Epidermal melanocyte (primary cell): ENCODE measurements around the gene MCCC1.

Experiments used
- DNase-seq: peaks from one replicate; pipeline ENCODE4 v3.0.0; 2011; ENCODE audit warnings: low spot score; ENCODE audit not compliant: insufficient read length

The MCCC1 gene

GRCh38 chr3:182983876-182984275 lies 115.4 kb downstream of the MCCC1 start:
- no peak for DNase-seq

DNA sequence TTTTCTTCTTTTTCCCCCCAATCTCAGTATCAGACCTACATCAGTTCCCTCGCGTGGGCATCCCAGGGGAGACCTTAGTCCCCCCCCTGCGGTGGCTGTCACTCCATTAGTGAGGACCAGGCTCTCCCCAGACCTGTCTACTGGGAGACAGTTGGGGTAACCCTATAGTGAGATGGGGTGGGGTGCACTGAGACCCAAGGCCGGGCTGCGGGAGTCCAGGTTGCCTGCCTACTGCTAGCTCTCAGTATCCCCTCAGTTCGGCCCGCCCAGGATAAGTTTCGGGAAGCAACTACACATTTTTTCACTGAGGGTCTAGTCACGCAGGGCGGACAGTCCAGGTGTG lies 118.3 kb downstream of the MCCC1 start:
- no peak for DNase-seq

DNA sequence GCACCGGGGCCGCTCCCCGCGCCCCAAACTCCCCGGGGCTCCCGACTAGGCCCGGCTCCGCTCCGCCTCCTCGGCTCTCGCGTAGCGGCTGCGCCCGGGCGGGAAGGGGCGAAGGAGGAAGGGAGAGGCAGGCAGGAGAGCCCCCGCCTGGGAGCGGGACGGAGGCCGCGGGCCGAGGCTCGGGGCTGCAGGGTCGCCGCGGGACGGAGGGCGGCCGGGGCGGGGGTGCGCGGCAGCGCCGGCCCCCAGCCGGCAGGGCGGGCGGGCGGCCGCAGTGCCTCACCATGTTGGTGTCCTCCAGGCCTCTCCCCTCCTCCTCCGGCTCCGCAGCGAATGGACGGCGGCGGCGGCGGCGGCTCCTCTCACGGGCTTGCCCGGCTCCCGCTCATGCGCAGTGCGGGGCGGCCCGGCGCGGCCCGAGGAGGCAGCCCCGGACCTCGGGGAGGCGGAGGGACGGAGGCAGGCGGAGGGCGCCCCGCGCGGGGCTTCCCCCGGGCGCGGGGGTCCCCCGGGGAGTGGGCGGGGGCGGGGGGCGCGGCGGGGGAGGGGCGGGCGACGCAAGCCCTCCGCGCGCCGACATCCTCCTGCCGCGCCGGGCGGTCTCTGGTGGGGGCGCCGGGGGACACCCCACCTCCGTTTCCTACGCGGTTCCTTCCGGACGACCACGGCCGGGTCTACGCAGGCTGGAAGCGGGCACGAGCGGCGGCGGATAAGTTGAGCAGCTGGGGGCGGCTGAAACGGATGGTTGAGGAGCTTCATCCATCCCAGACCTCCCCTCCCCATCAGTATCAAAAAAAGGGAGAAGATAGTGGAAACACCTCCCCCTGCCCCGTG lies 118.9 kb downstream of the MCCC1 start, which contains the start of gene DCUN1D1:
Gene DCUN1D1, minus strand, starts transcription at position 335 of the 834 bp plus-strand sequence. Its CDS starts 49 bp downstream, at position 286.
- DNase-seq = peak; percentile 91

DNA sequence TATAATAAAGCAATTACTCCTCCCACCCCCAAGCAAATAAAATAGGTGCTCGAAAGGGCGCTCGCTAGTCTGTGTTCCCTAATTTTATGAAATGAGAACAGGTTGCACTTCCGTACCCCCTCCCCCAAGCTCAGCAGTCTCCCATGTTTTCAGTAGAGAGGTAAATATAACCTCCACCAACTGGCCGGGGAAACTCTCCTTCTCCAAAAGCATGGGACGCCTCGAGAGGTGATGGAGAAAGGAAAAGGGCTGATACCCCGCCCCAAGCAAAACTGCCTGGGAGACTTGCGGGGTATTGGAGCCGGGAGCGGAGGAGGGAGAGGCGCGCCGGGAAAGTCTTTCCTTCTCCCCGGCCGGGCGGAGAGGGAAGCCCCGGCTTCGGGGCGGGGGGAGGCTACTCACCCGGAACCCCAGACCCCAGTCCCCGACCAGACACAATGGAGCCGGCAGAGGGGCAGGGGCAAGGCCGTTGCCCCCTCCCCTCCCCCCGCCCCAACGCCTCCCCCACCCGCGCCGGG lies 119.6 kb downstream of the MCCC1 start:
- DNase-seq = no peak

- no peak for DNase-seq
Measured at GRCh38 chr3:182979103-182979673, 120.1 kb downstream of the MCCC1 start.

- DNase-seq = no peak
Measured at GRCh38 chr3:182978387-182978786, 120.9 kb downstream of the MCCC1 start.

DNA sequence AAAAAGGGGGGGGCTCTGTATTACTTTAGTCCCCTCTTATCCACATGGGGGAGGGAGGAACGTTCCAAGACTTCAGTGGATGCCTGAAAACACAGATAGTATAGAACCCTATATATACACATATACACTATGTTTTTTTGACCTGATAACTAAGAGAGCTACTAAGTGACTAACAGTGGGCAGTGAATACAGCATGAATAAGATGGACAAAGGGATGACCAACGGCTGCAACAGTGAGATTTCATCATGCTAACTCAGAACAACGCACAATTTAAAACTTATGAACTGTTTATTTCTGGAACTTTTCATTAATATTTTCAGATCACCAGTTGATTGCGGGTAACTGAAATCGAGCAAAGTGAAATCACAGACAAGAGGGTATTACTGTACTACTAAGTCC lies 126.2 kb downstream of the MCCC1 start:
- DNase-seq = no peak

- no peak for DNase-seq
Measured at GRCh38 chr3:182972387-182972786, 126.9 kb downstream of the MCCC1 start.

GRCh38 chr3:182971637-182972036 lies 127.7 kb downstream of the MCCC1 start:
- DNase-seq = no peak

GRCh38 chr3:182970811-182971418 lies 128.4 kb downstream of the MCCC1 start:
- DNase-seq = no peak

DNA sequence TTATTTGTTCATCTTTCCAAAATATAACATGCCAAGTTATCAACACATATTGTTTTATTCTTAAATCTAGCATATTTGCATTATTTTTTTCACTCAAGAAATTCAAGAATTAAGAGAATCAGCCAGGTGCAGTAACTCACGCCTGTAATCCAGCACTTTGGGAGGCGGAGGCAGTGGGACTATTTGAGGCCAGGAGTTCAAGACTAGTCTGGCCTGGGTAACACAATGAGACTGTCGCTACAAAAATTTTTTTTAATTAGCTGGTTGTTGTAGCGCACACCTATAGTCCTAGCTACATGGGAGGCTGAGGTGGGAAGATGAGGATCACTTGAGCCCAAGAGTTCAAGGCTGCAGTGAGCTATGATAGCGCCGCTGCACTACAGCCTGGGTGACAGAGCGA lies 129.4 kb downstream of the MCCC1 start:
- no peak for DNase-seq

DNA sequence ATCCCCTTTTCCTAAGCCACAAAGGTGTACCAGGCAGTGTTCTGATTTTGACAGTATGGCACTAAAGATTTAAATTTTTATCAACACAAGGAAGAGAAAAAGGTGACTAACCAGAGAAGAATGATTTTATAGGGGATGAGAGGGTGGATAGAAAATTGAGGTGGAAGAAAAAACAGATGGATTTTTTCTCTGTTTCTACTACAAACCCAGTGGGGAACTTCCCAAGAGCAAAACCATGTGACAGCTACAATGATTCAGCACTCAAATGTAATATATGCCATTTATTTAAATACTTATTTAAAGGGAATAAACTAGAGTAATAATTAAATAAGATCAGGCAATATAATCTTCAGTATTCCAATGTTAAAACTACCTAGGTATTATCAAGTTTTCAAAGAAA lies 130.0 kb downstream of the MCCC1 start:
- no peak for DNase-seq

DNA sequence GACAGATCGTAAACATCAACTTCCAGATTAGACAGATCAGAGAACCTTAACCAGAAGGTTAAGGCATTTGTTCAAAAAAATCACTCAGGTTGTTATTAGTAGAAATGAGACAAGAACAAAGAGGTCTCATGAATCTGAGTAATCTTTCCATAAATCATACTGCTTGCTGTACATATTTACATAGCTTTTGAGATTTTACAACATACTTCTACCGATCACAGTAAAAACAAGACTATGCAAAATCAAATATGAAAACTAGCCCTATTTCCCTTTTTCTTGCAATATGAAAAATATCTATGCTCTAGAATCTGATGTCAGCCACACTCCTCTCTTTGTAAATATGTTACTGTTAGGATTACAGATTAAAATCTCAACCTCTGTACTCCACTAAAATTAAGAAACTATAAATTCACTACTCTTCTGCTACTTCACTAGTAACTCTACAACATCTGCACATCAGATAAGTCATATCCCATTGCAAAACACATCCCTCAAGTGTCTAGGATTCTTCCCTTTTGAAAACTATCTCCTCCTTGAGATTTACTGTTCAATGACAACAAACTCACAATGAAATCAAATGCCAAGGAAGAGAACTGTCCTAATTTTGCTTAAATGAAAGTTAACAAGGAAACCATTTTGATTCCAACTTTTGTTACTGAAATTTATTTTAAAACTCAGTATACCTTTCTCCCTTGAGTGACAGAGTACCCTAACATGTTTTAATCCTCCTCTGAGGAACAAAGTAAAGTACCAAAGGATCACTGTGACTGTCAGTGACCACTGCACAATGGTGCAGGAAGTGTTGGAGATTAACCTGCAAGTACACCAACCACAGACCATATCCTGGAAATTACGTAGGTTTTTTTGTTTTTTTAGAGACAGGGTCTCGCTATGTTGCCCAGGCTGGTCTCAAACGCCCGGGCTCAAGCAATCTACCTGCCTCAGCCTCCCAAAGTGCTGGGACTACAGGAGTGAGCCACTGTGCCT lies 131.8 kb downstream of the MCCC1 start:
- no peak for DNase-seq

DNA sequence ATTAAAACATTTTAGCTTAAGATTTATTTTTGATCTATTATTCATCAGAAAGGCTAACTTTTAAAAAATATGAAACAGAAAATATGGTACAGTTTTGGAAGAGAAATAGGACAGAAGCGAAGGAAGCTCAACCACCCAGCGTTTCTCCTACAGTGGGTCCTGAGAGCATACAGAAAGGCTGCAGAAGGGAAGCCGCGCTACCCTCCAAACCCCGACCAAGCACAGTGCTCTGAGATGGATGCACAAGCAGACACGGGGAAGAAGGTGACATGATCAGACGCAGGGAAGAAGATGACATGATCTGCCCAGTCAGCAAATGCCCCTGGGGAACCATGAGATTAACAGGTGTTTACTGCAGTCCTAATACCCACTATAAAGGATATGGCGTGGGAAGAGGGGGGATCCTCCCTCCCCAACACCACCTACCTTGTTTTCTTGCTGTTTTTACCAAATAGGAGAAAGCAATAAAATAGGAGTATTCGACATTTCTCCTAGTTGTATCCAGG lies 133.4 kb downstream of the MCCC1 start:
- no peak for DNase-seq
